ENCODE results near the gene NUDT21. TPM values are rescaled to one million over a fixed set of nuclear protein-coding genes. Genes with fewer than 3 reads are reported as not detected.

Gene NUDT21
- total RNA-seq, 1 experiment from 2014 or later = 218 TPM

DNA sequence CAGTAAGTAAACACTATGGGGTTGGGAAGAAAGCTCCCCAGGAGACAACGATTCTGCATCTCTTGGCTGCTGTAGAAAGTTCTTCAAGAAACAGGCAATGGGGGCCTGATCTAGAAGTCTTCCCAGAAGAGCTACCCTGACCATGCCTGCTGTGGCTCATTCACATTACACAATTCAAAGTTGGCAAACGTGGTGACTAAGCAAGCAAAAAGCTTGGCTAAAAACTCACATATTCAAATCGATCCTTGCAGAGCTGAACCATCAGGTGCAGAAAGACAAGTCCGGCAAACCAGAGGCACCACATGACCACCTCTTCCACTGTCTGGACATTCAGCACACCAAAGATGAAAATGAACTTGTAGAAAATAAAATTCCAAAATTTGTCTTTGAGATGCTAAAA, 41.9 kb downstream of the NUDT21 start:
- ChIA-PET CTCF (no interaction called here), RAD21 (ENCODE audit: low non-redundant PET in 1 of 2, low total read pairs in 2 of 2, uncharacterized antibody in 2 of 2, unreplicated experiment in 2 of 2) (no interaction called here), POLR2A (interaction anchor here (1.0 kb wide), 1 partner anchor 10 kb away, joined by 3 read pairs; no protein-coding TSS in a partner anchor)
- Histone ChIP-seq H3K9me3 (ENCODE audit: control insufficient read depth in 1 of 2, insufficient read depth in 1 of 2, low read depth in 1 of 2, low read length in 2 of 2) (no peaks in the 10 kb centered on the region), H3K9ac (ENCODE audit: low read length) (no peak overlapping the region), H4K20me1 (ENCODE audit: insufficient read depth) (no peaks in the 10 kb centered on the region), H3K4me1 (ENCODE audit: control insufficient read depth in 1 of 2, insufficient read depth in 2 of 2, low read length in 2 of 2) (no peaks in the 10 kb centered on the region), H3K36me3 (ENCODE audit: control insufficient read depth in 1 of 2, insufficient read depth in 2 of 2, low read length in 2 of 2) (peaks cover 19 to 21% of the 10 kb centered on the region in 2 experiments; a peak in 3 of 4 replicates), H3K4me3 (replicated peaks in 1 of 2; ENCODE audit: low read depth in 1 of 2, low read length in 2 of 2) (no peak overlapping the region), H3K27me3 (ENCODE audit: insufficient read depth, low read length) (no peaks in the 10 kb centered on the region), H3K79me2 (ENCODE audit: insufficient read depth, low read length) (peaks cover 7% of the 10 kb centered on the region; the same call in 1 of the 2 replicates), H2AFZ (ENCODE audit: low read depth, low read length, poor library complexity, severe bottlenecking) (no peak overlapping the region), H3K4me2 (ENCODE audit: low read length) (no peak overlapping the region), H3K27ac (ENCODE audit: low read depth, low read length) (no peak overlapping the region), H3K9me2 (ENCODE audit: insufficient read depth) (no peaks in the 10 kb centered on the region)
- no TSS peak for BruUV-seq (replicated peaks)
- DNase-seq (ENCODE audit: low read depth, low spot score) (no peak), ATAC-seq (no peak)
- TF ChIP-seq CEBPB (IDR thresholded peaks at IDR 0.05; ENCODE audit: low read depth) (no peak), EZH2 (IDR thresholded peaks at IDR 0.05) (no peak), ZNF274 (IDR thresholded peaks at IDR 0.05; ENCODE audit: low read depth, low read length) (no peak), TCF7L2 (IDR thresholded peaks at IDR 0.05; ENCODE audit: borderline replicate concordance, extremely low read depth, insufficient read depth, insufficient read length) (no peak), ELF1 (IDR thresholded peaks at IDR 0.05; ENCODE audit: borderline replicate concordance, low read depth) (no peak)
- TF ChIP-seq, protein P1, sequence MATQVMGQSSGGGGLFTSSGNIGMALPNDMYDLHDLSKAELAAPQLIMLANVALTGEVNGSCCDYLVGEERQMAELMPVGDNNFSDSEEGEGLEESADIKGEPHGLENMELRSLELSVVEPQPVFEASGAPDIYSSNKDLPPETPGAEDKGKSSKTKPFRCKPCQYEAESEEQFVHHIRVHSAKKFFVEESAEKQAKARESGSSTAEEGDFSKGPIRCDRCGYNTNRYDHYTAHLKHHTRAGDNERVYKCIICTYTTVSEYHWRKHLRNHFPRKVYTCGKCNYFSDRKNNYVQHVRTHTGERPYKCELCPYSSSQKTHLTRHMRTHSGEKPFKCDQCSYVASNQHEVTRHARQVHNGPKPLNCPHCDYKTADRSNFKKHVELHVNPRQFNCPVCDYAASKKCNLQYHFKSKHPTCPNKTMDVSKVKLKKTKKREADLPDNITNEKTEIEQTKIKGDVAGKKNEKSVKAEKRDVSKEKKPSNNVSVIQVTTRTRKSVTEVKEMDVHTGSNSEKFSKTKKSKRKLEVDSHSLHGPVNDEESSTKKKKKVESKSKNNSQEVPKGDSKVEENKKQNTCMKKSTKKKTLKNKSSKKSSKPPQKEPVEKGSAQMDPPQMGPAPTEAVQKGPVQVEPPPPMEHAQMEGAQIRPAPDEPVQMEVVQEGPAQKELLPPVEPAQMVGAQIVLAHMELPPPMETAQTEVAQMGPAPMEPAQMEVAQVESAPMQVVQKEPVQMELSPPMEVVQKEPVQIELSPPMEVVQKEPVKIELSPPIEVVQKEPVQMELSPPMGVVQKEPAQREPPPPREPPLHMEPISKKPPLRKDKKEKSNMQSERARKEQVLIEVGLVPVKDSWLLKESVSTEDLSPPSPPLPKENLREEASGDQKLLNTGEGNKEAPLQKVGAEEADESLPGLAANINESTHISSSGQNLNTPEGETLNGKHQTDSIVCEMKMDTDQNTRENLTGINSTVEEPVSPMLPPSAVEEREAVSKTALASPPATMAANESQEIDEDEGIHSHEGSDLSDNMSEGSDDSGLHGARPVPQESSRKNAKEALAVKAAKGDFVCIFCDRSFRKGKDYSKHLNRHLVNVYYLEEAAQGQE (IDR thresholded peaks at IDR 0.05; ENCODE audit: low read depth) = no peak
- TF ChIP-seq, protein P2, sequence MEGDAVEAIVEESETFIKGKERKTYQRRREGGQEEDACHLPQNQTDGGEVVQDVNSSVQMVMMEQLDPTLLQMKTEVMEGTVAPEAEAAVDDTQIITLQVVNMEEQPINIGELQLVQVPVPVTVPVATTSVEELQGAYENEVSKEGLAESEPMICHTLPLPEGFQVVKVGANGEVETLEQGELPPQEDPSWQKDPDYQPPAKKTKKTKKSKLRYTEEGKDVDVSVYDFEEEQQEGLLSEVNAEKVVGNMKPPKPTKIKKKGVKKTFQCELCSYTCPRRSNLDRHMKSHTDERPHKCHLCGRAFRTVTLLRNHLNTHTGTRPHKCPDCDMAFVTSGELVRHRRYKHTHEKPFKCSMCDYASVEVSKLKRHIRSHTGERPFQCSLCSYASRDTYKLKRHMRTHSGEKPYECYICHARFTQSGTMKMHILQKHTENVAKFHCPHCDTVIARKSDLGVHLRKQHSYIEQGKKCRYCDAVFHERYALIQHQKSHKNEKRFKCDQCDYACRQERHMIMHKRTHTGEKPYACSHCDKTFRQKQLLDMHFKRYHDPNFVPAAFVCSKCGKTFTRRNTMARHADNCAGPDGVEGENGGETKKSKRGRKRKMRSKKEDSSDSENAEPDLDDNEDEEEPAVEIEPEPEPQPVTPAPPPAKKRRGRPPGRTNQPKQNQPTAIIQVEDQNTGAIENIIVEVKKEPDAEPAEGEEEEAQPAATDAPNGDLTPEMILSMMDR (IDR thresholded peaks at IDR 0.05 in 2 of 3, conservative IDR thresholded peaks at IDR 0.05 in 1 of 3; ENCODE audit: borderline replicate concordance in 1 of 3, insufficient read depth in 1 of 3, low read depth in 2 of 3, low read length in 2 of 3) = no peak
- TF ChIP-seq, protein P3, sequence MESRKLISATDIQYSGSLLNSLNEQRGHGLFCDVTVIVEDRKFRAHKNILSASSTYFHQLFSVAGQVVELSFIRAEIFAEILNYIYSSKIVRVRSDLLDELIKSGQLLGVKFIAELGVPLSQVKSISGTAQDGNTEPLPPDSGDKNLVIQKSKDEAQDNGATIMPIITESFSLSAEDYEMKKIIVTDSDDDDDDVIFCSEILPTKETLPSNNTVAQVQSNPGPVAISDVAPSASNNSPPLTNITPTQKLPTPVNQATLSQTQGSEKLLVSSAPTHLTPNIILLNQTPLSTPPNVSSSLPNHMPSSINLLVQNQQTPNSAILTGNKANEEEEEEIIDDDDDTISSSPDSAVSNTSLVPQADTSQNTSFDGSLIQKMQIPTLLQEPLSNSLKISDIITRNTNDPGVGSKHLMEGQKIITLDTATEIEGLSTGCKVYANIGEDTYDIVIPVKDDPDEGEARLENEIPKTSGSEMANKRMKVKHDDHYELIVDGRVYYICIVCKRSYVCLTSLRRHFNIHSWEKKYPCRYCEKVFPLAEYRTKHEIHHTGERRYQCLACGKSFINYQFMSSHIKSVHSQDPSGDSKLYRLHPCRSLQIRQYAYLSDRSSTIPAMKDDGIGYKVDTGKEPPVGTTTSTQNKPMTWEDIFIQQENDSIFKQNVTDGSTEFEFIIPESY (IDR thresholded peaks at IDR 0.05; ENCODE audit: extremely low read depth, insufficient replicate concordance, low read length) = no peak
- intact Hi-C loops (cut with micrococcal nuclease) = no loop called here

Data from HCT116 (cell line).